IPS-NIHi7 (cell line): ENCODE data around the gene MANBA.
"Not testable (repeated sequence)": the region's sequence is repeated elsewhere in the genome, so short reads cannot be mapped to it uniquely, and the experiment has no call there.

ENCODE experiments used
- DNase-seq: peaks from one replicate; pipeline ENCODE4 v3.0.0; 2012; ENCODE audit warnings: mixed read lengths; ENCODE audit errors: extremely low spot score

MANBA gene

GRCh38 chr4:102761906-102762305, 1.1 kb upstream of the MANBA start:
- no peak for DNase-seq

- DNase-seq: peak; percentile 55
Measured at GRCh38 chr4:102761296-102761701, 531 bp upstream of the MANBA start.

- DNase-seq: peak; percentile 37
Measured at GRCh38 chr4:102759831-102760644, 730 bp downstream of the MANBA start.

- DNase-seq: no peak
Measured at GRCh38 chr4:102758241-102759160, 2.3 kb downstream of the MANBA start.

- DNase-seq: no peak
Measured at GRCh38 chr4:102757681-102758080, 3.1 kb downstream of the MANBA start.

GRCh38 chr4:102754044-102754443, 6.7 kb downstream of the MANBA start:
- DNase-seq: no peak

GRCh38 chr4:102751941-102752340, 8.8 kb downstream of the MANBA start:
- no peak for DNase-seq

GRCh38 chr4:102743352-102743751, 17.4 kb downstream of the MANBA start:
- not testable (repeated sequence) for DNase-seq

GRCh38 chr4:102738802-102739201, 22.0 kb downstream of the MANBA start:
- not testable (repeated sequence) for DNase-seq

- peak; percentile 17 for DNase-seq
Measured at GRCh38 chr4:102736636-102737549, 23.9 kb downstream of the MANBA start.

GRCh38 chr4:102735582-102735981, 25.2 kb downstream of the MANBA start:
- DNase-seq: no peak

GRCh38 chr4:102734591-102735385, 26.0 kb downstream of the MANBA start:
- DNase-seq: no peak

- no peak for DNase-seq
Measured at GRCh38 chr4:102734116-102734515, 26.7 kb downstream of the MANBA start.

- DNase-seq: no peak
Measured at GRCh38 chr4:102733084-102733483, 27.7 kb downstream of the MANBA start.

GRCh38 chr4:102732678-102733077, 28.1 kb downstream of the MANBA start:
- no peak for DNase-seq

GRCh38 chr4:102730968-102731533, 29.7 kb downstream of the MANBA start:
- DNase-seq: peak; percentile 74

- not testable (repeated sequence) for DNase-seq
Measured at GRCh38 chr4:102729486-102729885, 31.3 kb downstream of the MANBA start.

- not testable (repeated sequence) for DNase-seq
Measured at GRCh38 chr4:102726919-102727318, 33.8 kb downstream of the MANBA start.

- DNase-seq: no peak
Measured at GRCh38 chr4:102726068-102726467, 34.7 kb downstream of the MANBA start.

- no peak for DNase-seq
Measured at GRCh38 chr4:102725229-102725628, 35.5 kb downstream of the MANBA start.
